Fibroblast of lung (primary cell): ENCODE results near the gene PIK3R6.

Experiments used
- CTCF ChIP-seq, 2 donors: IDR thresholded peaks in 1 of 2; conservative IDR thresholded peaks in 1 of 2; 1 replicate in 1 of 2; 2 replicates in 1 of 2; pipeline ENCODE4 v1.5.1; 2011 to 2012; ENCODE audit warnings: low read length in 2 of 2, control low read depth in 1 of 2, inconsistent platforms in 1 of 2, low read depth in 1 of 2, mild to moderate bottlenecking in 1 of 2
- EZH2 ChIP-seq: IDR thresholded peaks from 2 replicates; pipeline ENCODE4 v1.5.1; 2012; ENCODE audit warnings: low read length, control low read depth, mild to moderate bottlenecking; ENCODE audit errors: missing control alignments

- TF ChIP-seq CTCF (conservative IDR thresholded peaks at IDR 0.05 in 1 of 2, IDR thresholded peaks at IDR 0.05 in 1 of 2; ENCODE audit: low read depth in 1 of 2, low read length in 2 of 2): no peak
- no peak for TF ChIP-seq EZH2
These were observed 4.7 kb upstream of the PIK3R6 start for GRCh38 chr17:8872036-8872704.
